Keratinocyte (primary cell): ENCODE data around the gene KCNMA1. TPM values are rescaled to one million over a fixed set of nuclear protein-coding genes. Genes with fewer than 3 reads are reported as not detected.

Experiments
- DNase-seq: peaks from one replicate; pipeline ENCODE4 v3.0.0-alpha.2; 2011; ENCODE audit warnings: low read depth, missing footprints, low spot score
- FAIRE-seq: peaks from 2 replicates; lab custom pipeline; 2011; peaks lifted over from hg19 to GRCh38; lab: Jason Lieb, UNC
- H2AFZ ChIP-seq: 2 replicates; pipeline ENCODE4 v1.6.0; 2012; ENCODE audit warnings: low read length, control low read depth, inconsistent platforms; ENCODE audit not compliant: control insufficient read depth
- H3K27ac ChIP-seq: 2 replicates; pipeline ENCODE4 v1.5.1; 2011; ENCODE audit warnings: low read length; ENCODE audit not compliant: control insufficient read depth, insufficient read depth
- H3K27me3 ChIP-seq: 3 replicates; pipeline ENCODE4 v1.6.0; 2011; ENCODE audit warnings: low read length; ENCODE audit not compliant: control insufficient read depth, insufficient read depth; ENCODE audit errors: extremely low read depth
- H3K36me3 ChIP-seq, 2 experiments: 2 replicates in 1 of 2; 3 replicates in 1 of 2; pipeline ENCODE4 v1.5.1; 2011; ENCODE audit warnings: low read length in 2 of 2, mild to moderate bottlenecking in 1 of 2; ENCODE audit not compliant: control insufficient read depth in 2 of 2, insufficient read depth in 2 of 2; ENCODE audit errors: extremely low read depth in 1 of 2
- H3K4me1 ChIP-seq: 3 replicates; pipeline ENCODE4 v1.5.1; 2011; ENCODE audit warnings: low read length; ENCODE audit not compliant: control insufficient read depth, insufficient read depth; ENCODE audit errors: extremely low read depth
- H3K4me2 ChIP-seq: 3 replicates; pipeline ENCODE4 v1.6.0; 2011; ENCODE audit warnings: low read depth, low read length; ENCODE audit not compliant: control insufficient read depth, insufficient read depth; ENCODE audit errors: extremely low read depth
- H3K4me3 ChIP-seq, 3 experiments: fragments of 200-600 bp in 1 of 3; sonication (generic) in 1 of 3; 2 replicates in 2 of 3; 3 replicates in 1 of 3; pipeline ENCODE4 v1.5.1; 2011 to 2016; ENCODE audit warnings: low read length in 3 of 3, mild to moderate bottlenecking in 3 of 3, control low read depth in 2 of 3, inconsistent platforms in 1 of 3, low read depth in 1 of 3, mixed read lengths in 1 of 3, mixed run types in 1 of 3, moderate library complexity in 1 of 3; ENCODE audit not compliant: control insufficient read depth in 2 of 3, insufficient read depth in 2 of 3; ENCODE audit errors: extremely low read depth in 1 of 3
- H3K79me2 ChIP-seq: 2 replicates; pipeline ENCODE4 v1.6.0; 2012; ENCODE audit warnings: low read length; ENCODE audit not compliant: control insufficient read depth, insufficient read depth
- H3K9ac ChIP-seq: 3 replicates; pipeline ENCODE4 v1.6.0; 2011; ENCODE audit warnings: low read length; ENCODE audit not compliant: control insufficient read depth, insufficient read depth; ENCODE audit errors: extremely low read depth
- H3K9me1 ChIP-seq: 3 replicates; pipeline ENCODE4 v1.6.0; 2011; ENCODE audit warnings: low read length; ENCODE audit not compliant: control insufficient read depth, insufficient read depth; ENCODE audit errors: extremely low read depth
- H3K9me3 ChIP-seq: 2 replicates; pipeline ENCODE4 v1.5.1; 2012; ENCODE audit warnings: low read depth, low read length; ENCODE audit not compliant: control insufficient read depth
- H4K20me1 ChIP-seq: 3 replicates; pipeline ENCODE4 v1.6.0; 2011; ENCODE audit warnings: low read length; ENCODE audit not compliant: control insufficient read depth, insufficient read depth; ENCODE audit errors: extremely low read depth
- EZH2 ChIP-seq: IDR thresholded peaks from one replicate; pipeline ENCODE4 v1.6.1; 2012; ENCODE audit warnings: inconsistent platforms, mild to moderate bottlenecking, low read length, moderate library complexity
- dilution Hi-C: fragments of 300-500 bp; cut with MboI; formaldehyde crosslinking; loops from one replicate; pipeline ENCODE4 v1.7.0; 2020; ENCODE audit warnings: low sequenced_read_pairs; ENCODE audit not compliant: extremely low pct_ligation_motif_present
- polyA plus RNA-seq, 5 experiments: library from polyadenylated mRNA; depleted of rRNA in 3 of 5; stranded (reverse) in 3 of 5; stranded (forward) in 1 of 5; unstranded in 1 of 5; fragments of >200 nt; gene quantifications; 1 replicate in 1 of 5; 2 replicates in 3 of 5; 3 replicates in 1 of 5; pipeline versions ENCODE4 v1.2.1 to v1.2.3, GENCODE V29; 2011 to 2012; ENCODE audit warnings: missing spikeins in 2 of 5, low read depth in 1 of 5, low replicate concordance in 1 of 5
- TF ChIP-seq, protein P1 (sequence below), 3 experiments: IDR thresholded peaks in 1 of 3; conservative IDR thresholded peaks in 1 of 3; optimal IDR thresholded peaks in 1 of 3; 2 replicates in 2 of 3; 3 replicates in 1 of 3; pipeline versions ENCODE3 to v1.5.1; 2011; ENCODE audit warnings: low read length in 3 of 3, mild to moderate bottlenecking in 3 of 3, moderate library complexity in 2 of 3, control low read depth in 1 of 3, inconsistent platforms in 1 of 3; ENCODE audit not compliant: insufficient read depth in 2 of 3; ENCODE audit errors: extremely low read depth in 1 of 3

Gene KCNMA1
- polyA plus RNA-seq, 1 donor (not counting 4 experiments of a cell fraction or from before 2014, with no cell fraction given) = 6.3 TPM

DNA sequence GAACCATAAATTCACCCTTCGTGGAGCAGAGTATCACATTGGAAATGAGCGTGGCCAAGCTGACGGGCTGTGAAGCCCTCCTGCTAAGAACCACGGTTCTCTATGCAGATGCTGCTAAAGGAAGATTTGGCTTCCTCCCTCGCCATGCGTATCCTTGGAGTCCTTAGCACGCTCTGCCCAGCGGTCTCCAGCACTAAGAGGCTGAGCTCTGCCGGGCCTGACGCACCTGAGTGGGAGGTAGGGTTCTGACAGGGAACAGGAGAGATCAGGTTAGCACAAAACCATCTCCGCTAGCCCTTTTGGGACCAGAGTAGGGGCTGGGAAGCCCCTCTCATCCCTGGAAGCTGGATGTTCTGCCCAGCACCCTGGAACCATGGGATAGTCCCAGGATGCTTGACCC lies 225.8 kb downstream of the KCNMA1 start:
- Histone ChIP-seq H3K27ac (no peak overlapping the region), H3K9ac (no peak overlapping the region), H3K9me1 (peaks cover 2% of the 10 kb centered on the region), H3K27me3 (no peaks in the 10 kb centered on the region), H3K36me3 (no peaks in the 10 kb centered on the region), H3K4me2 (no peak overlapping the region), H4K20me1 (no peaks in the 10 kb centered on the region), H2AFZ (no peak overlapping the region), H3K9me3 (no peaks in the 10 kb centered on the region), H3K79me2 (no peaks in the 10 kb centered on the region), H3K4me3 (no peak overlapping the region), H3K4me1 (peaks cover 32% of the 10 kb centered on the region)
- no peak for TF ChIP-seq EZH2
- TF ChIP-seq, protein P1, sequence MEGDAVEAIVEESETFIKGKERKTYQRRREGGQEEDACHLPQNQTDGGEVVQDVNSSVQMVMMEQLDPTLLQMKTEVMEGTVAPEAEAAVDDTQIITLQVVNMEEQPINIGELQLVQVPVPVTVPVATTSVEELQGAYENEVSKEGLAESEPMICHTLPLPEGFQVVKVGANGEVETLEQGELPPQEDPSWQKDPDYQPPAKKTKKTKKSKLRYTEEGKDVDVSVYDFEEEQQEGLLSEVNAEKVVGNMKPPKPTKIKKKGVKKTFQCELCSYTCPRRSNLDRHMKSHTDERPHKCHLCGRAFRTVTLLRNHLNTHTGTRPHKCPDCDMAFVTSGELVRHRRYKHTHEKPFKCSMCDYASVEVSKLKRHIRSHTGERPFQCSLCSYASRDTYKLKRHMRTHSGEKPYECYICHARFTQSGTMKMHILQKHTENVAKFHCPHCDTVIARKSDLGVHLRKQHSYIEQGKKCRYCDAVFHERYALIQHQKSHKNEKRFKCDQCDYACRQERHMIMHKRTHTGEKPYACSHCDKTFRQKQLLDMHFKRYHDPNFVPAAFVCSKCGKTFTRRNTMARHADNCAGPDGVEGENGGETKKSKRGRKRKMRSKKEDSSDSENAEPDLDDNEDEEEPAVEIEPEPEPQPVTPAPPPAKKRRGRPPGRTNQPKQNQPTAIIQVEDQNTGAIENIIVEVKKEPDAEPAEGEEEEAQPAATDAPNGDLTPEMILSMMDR (optimal IDR thresholded peaks at IDR 0.05 in 1 of 3, IDR thresholded peaks at IDR 0.05 in 1 of 3, conservative IDR thresholded peaks at IDR 0.05 in 1 of 3; ENCODE audit: extremely low read depth in 1 of 3, insufficient read depth in 2 of 3, low read length in 3 of 3) = no peak
- FAIRE-seq (no peak), DNase-seq (no peak)
- dilution Hi-C loops = no loop called here

GRCh38 chr10:77410523-77410922 lies 227.1 kb downstream of the KCNMA1 start:
- Histone ChIP-seq H3K79me2 (no peaks in the 10 kb centered on the region), H2AFZ (no peak overlapping the region), H3K9me3 (no peaks in the 10 kb centered on the region), H3K36me3 (no peaks in the 10 kb centered on the region), H3K9me1 (peaks cover 1% of the 10 kb centered on the region), H3K4me3 (no peak overlapping the region), H3K4me2 (no peak overlapping the region), H4K20me1 (no peaks in the 10 kb centered on the region), H3K27ac (no peak overlapping the region), H3K9ac (no peak overlapping the region), H3K4me1 (peaks cover 30% of the 10 kb centered on the region), H3K27me3 (no peaks in the 10 kb centered on the region)
- dilution Hi-C loops = no loop called here
- no peak for DNase-seq
- TF ChIP-seq EZH2 = no peak
- TF ChIP-seq, protein P1 (optimal IDR thresholded peaks at IDR 0.05 in 1 of 3, IDR thresholded peaks at IDR 0.05 in 1 of 3, conservative IDR thresholded peaks at IDR 0.05 in 1 of 3; ENCODE audit: extremely low read depth in 1 of 3, insufficient read depth in 2 of 3, low read length in 3 of 3) = no peak
- no peak for FAIRE-seq
